Smooth muscle cell (in vitro differentiated cells): ENCODE data around the gene CCNT2. TPM values are rescaled to one million over a fixed set of nuclear protein-coding genes. Genes with fewer than 3 reads are reported as not detected.

Experiments
- DNase-seq: peaks from one replicate; lab custom pipeline; 2025; ENCODE audit not compliant: unreplicated experiment; lab: John Stamatoyannopoulos, UW
- H2AFZ ChIP-seq: fragments of 200-600 bp; sonication (generic); 2 replicates; pipeline ENCODE4 v1.6.0; 2016; ENCODE audit warnings: antibody characterized with exemption, low read depth, mild to moderate bottlenecking
- H3F3A ChIP-seq: fragments of 200-600 bp; sonication (generic); 2 replicates; pipeline ENCODE4 v1.6.0; 2017; ENCODE audit warnings: antibody characterized with exemption, low read depth
- H3K27ac ChIP-seq: fragments of 200-600 bp; sonication (generic); 2 replicates; pipeline ENCODE4 v1.5.1; 2016; ENCODE audit warnings: low read depth, mild to moderate bottlenecking
- H3K27me3 ChIP-seq: fragments of 200-600 bp; sonication (generic); 2 replicates; pipeline ENCODE4 v1.6.1; 2016; ENCODE audit warnings: low read depth, mild to moderate bottlenecking
- H3K36me3 ChIP-seq: fragments of 200-600 bp; sonication (generic); 2 replicates; pipeline ENCODE4 v1.5.1; 2016; ENCODE audit warnings: low read depth
- H3K4me1 ChIP-seq: fragments of 200-600 bp; sonication (generic); 2 replicates; pipeline ENCODE4 v1.5.1; 2016; ENCODE audit warnings: low read depth
- H3K4me2 ChIP-seq: fragments of 200-600 bp; sonication (generic); 2 replicates; pipeline ENCODE4 v1.6.0; 2016; ENCODE audit warnings: mild to moderate bottlenecking
- H3K4me3 ChIP-seq: fragments of 200-600 bp; sonication (generic); 2 replicates; pipeline ENCODE4 v1.5.1; 2016; ENCODE audit warnings: mild to moderate bottlenecking
- H3K79me2 ChIP-seq: fragments of 200-600 bp; sonication (generic); 2 replicates; pipeline ENCODE4 v1.6.0; 2016; ENCODE audit warnings: low read depth, mild to moderate bottlenecking
- H3K9ac ChIP-seq: fragments of 200-600 bp; sonication (generic); 2 replicates; pipeline ENCODE4 v1.6.0; 2016; ENCODE audit warnings: low read depth
- H3K9me3 ChIP-seq: fragments of 200-600 bp; sonication (generic); replicated peaks from 2 replicates; pipeline ENCODE4 v1.5.1; 2016; ENCODE audit warnings: low read depth
- H4K20me1 ChIP-seq: fragments of 200-600 bp; sonication (generic); 2 replicates; pipeline ENCODE4 v1.6.0; 2016; ENCODE audit warnings: low read depth
- CTCF ChIP-seq: fragments of 200-600 bp; sonication (generic); IDR thresholded peaks from 2 replicates; pipeline ENCODE4 v1.5.1; 2017; ENCODE audit warnings: borderline replicate concordance, mild to moderate bottlenecking, antibody characterized with exemption; ENCODE audit not compliant: insufficient read depth, poor library complexity, severe bottlenecking
- WGBS: methylation state at CpG from one replicate; pipeline ENCODE4 v1.1.7; 2016; ENCODE audit warnings: low lambda C conversion rate; 5-methylcytosine and 5-hydroxymethylcytosine counted together
- polyA plus RNA-seq: library from polyadenylated mRNA; unstranded; fragments of >200 nt; fragmentation: Nextera tagmentation; extraction: Ambion mirVana; gene quantifications from 2 replicates; pipeline ENCODE4 v1.2.1, GENCODE V29; 2016
- total RNA-seq: library from RNA; depleted of rRNA; stranded (reverse); fragments of >200 nt; gene quantifications from 2 replicates; pipeline ENCODE4 v1.2.3, GENCODE V29; 2014

The CCNT2 gene
- total and polyA plus RNA-seq, 2 experiments from 2014 or later, result 16.1 to 74.2 TPM

- DNase-seq, result no peak
- H3K4me2 ChIP-seq, result no peak overlapping the region
- H3K27me3 ChIP-seq, result no peaks in the 10 kb centered on the region
- no peak overlapping the region for H2AFZ ChIP-seq
- TF ChIP-seq CTCF, result no peak
- WGBS, result 100% methylated on average over 2 of the region's 2 CpGs
- no peak overlapping the region for H3K4me3 ChIP-seq
- peaks cover 13% of the 10 kb centered on the region for H3K4me1 ChIP-seq
- no peak overlapping the region for H3K27ac ChIP-seq
- H3K79me2 ChIP-seq, result peaks cover 42% of the 10 kb centered on the region
- no peaks in the 10 kb centered on the region for H3F3A ChIP-seq
- H3K36me3 ChIP-seq, result peaks cover 16% of the 10 kb centered on the region
- no peak overlapping the region for H3K9ac ChIP-seq
- H3K9me3 ChIP-seq, result no peaks in the 10 kb centered on the region
- H4K20me1 ChIP-seq, result peaks cover 69% of the 10 kb centered on the region
Measured at GRCh38 chr2:134943540-134943939, 24.9 kb downstream of the CCNT2 start.

GRCh38 chr2:134944975-134945374 is 26.4 kb downstream of the CCNT2 start:
- 88% methylated on average over 1 of the region's 1 CpG for WGBS
- Histone ChIP-seq H3K4me1 (peaks cover 13% of the 10 kb centered on the region), H3K36me3 (peaks cover 17% of the 10 kb centered on the region), H4K20me1 (peaks cover 63% of the 10 kb centered on the region), H3F3A (no peaks in the 10 kb centered on the region), H2AFZ (no peak overlapping the region), H3K4me3 (no peak overlapping the region), H3K27ac (no peak overlapping the region), H3K4me2 (no peak overlapping the region), H3K27me3 (no peaks in the 10 kb centered on the region), H3K79me2 (peaks cover 28% of the 10 kb centered on the region), H3K9ac (no peak overlapping the region), H3K9me3 (no peaks in the 10 kb centered on the region)
- TF ChIP-seq CTCF, result no peak
- DNase-seq, result no peak

GRCh38 chr2:134946073-134946472 is 27.5 kb downstream of the CCNT2 start:
- Histone ChIP-seq H3K27me3 (no peaks in the 10 kb centered on the region), H2AFZ (no peak overlapping the region), H3K27ac (no peak overlapping the region), H3K9me3 (no peaks in the 10 kb centered on the region), H3K36me3 (peaks cover 26% of the 10 kb centered on the region), H3K9ac (no peak overlapping the region), H3K4me3 (no peak overlapping the region), H3K79me2 (peaks cover 38% of the 10 kb centered on the region), H4K20me1 (peaks cover 65% of the 10 kb centered on the region), H3K4me1 (peaks cover 13% of the 10 kb centered on the region), H3K4me2 (no peak overlapping the region), H3F3A (peaks cover 4% of the 10 kb centered on the region)
- TF ChIP-seq CTCF, result no peak
- DNase-seq, result no peak
- 96% methylated on average over 6 of the region's 6 CpGs for WGBS

GRCh38 chr2:134949981-134950708 is 31.5 kb downstream of the CCNT2 start:
- no peak overlapping the region for H2AFZ ChIP-seq
- TF ChIP-seq CTCF, result no peak
- peaks cover 27% of the 10 kb centered on the region for H3K79me2 ChIP-seq
- peaks cover 71% of the 10 kb centered on the region for H4K20me1 ChIP-seq
- H3F3A ChIP-seq, result peaks cover 4% of the 10 kb centered on the region
- no peak for DNase-seq
- no peak overlapping the region for H3K4me2 ChIP-seq
- H3K27me3 ChIP-seq, result no peaks in the 10 kb centered on the region
- H3K9ac ChIP-seq, result no peak overlapping the region
- 96% methylated on average over 7 of the region's 7 CpGs for WGBS
- peaks cover 43% of the 10 kb centered on the region for H3K36me3 ChIP-seq
- H3K9me3 ChIP-seq, result no peaks in the 10 kb centered on the region
- peaks cover 6% of the 10 kb centered on the region for H3K4me1 ChIP-seq
- no peak overlapping the region for H3K4me3 ChIP-seq
- no peak overlapping the region for H3K27ac ChIP-seq
